NCI-H510A treated with DMSO at 0.1 percent for 48 hours (cell line): ENCODE results near the gene SLC13A3.
A peak's percentile ranks its signal among the peaks of the same experiment; 100 is the strongest.

Experiments
- DNase-seq: peaks from one replicate; lab custom pipeline; 2025; lab: John Stamatoyannopoulos, UW

Gene SLC13A3, protein sequence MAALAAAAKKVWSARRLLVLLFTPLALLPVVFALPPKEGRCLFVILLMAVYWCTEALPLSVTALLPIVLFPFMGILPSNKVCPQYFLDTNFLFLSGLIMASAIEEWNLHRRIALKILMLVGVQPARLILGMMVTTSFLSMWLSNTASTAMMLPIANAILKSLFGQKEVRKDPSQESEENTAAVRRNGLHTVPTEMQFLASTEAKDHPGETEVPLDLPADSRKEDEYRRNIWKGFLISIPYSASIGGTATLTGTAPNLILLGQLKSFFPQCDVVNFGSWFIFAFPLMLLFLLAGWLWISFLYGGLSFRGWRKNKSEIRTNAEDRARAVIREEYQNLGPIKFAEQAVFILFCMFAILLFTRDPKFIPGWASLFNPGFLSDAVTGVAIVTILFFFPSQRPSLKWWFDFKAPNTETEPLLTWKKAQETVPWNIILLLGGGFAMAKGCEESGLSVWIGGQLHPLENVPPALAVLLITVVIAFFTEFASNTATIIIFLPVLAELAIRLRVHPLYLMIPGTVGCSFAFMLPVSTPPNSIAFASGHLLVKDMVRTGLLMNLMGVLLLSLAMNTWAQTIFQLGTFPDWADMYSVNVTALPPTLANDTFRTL

DNA sequence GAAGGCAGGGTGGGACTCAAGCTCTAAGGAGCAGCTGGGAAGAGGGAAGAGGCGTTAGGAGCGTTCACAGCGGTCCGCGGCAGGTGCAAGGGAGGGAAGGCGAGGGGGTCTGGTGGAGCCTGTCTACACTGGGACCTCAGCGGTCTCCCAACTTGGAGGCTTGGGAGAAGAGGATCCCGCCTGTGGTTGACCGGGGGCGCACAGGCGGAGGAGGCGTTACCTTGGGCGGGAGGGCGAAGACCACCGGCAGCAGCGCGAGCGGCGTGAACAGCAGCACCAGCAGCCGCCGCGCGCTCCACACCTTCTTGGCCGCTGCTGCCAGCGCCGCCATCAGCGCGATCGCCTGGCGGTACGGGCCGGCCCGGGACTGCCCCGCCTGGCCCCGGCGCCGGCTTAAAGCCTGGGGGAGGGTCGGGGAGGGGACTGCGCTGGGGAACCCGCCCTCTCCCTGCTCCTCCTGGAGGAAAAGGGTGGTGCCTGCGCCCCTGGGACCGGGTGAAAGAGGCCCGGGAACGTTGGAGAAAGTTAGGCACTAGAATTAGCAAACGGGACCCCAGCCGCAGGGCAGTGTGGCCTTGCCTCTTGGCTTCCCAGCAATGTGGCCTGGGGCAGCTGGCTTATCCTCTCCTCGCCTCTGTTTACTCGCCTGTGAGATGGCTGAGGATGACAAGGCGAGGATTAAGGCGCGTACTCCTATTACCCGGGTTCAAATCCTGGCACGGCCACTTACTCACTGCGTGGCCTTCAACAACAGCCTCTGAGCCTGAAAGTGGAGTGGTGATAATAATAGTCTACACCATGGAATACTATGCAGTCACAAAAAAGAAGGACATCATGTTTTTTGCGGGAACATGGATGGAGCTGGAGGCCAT is at the start of gene SLC13A3:
SLC13A3 (minus strand) TSS at position 369 of the 872 bp plus-strand sequence; CDS start at position 331, 38 bp downstream.
- no peak for DNase-seq

DNA sequence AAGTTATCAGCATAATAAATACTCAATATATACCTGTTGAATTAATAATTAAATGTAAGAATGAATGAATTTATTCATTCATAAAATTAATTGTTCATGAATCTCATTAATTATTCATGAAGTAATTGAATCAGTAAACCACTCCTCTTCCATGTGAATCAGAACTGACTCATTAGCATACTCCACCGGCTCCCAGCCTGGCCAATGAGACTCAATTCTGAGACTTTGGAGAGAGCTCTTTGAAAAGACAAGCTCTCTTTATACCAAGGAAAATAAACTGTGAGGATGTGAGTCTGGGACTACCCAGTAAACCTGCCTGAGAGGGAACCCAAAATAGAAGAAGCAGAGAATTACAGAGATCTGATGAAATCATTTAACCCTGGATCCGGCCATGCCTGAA is 49.8 kb upstream of the SLC13A3 start:
- DNase-seq = no peak

DNA sequence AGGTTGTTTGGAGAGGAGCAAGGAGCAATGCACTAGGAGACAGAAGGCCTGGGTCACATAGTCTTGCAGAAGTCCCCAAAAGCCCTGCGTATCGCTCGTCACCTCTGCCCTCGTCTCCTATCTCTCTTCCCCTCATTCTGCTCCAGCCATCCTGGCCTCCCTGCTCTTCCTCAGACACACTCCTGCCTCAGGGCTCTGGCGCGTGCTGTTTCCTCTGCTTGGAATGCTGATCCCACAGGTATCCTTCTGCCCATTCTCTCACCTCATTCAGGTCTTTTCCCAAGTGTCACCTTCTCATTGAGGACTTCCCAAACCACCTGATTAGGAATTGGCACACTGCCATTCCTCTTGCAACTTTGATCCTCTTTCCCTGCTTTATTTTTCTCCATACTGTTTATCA is 49.2 kb upstream of the SLC13A3 start:
- DNase-seq = no peak

DNA sequence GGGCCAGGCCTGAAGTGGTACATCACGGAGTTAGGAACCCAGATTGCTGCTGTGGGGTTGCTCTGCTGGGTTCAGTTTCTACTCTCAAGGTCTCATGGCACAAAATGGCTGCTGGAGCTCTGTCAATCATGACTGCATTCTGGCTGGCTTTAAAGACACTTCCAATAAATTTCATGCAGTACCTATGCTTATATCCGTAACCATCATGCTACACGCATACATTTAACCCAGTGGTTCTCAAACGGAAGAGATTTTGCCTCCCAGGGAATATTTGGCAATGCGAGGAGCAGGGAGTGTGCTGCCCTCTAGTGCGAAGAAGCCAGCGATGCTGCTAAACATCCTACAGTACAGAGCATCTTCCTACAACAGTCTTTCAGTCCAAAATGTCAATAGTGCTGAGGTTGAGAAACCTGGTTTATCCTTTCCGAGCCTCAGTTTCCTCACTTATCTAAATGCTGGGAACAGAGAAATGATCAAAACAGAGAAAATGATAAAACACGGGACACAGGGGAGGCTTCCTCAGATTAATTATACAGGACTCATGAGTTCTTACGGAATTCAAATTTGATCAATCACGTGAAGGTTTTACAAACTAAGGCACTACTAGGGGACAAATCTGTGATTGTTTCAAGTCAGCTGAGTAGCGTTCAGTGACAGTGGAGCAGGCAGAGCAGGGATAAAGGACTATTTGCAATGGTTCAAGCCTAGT is 48.5 kb upstream of the SLC13A3 start:
- DNase-seq = peak; percentile 17

DNA sequence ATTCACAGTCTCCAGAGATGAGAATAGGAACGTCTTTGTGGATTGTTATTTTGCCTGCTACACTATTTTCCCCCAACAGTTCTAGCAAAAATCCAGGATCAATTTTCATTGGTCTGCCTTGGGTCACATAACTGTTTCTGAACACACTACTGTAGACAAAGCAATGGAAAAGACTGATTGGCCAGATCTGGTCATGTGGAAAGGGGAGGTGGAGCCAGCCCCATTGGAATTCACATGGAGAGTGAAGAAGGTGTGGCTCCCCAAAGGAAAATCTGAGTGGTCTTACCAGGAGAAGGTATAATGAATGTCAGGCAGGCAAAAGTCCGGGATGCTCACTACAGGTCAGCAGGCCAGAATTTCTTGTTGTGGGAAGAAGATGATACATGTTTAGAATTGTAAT is 47.5 kb upstream of the SLC13A3 start:
- DNase-seq = no peak

DNA sequence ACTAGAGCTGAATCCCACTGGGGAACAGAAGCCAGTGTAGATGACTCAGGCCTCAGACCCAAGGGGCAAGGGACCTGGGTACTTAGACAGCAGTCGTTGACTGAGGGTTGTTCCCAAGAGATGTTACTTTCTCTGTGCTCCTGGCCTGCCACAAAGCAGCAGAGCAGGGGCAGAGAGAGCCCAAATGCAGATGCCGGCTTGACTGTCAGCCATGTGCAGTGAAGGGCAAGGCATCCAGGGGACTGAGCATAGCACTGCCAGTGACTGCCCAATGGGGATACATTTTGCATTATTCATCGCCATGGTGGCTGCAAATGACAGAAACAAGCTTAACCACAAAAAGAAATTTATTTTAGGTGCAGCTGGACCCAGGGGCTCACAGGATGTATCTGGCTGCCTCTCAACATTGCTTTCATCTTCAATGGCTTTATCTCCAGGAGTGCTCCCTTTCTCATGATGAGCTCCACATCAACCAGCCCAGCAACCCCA is 45.6 kb upstream of the SLC13A3 start:
- no peak for DNase-seq

DNA sequence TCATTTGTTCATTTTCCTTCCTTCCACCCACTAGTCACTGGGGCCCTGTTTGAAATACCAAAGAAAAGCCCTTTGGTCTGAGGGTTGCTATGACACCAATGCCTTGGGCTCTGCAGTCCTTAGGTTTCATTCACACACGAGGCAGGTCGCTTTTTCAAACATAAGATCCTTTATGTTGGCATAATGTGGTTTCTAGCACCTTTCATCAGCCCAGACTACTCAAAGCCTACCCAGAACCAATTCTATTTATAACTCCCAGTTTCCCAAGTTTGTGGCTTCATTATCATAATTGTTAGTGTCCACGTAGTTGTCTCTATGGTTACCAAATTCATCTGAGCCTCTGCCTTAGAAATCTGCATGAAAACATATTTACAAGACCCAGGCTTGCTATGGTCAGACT is 44.6 kb upstream of the SLC13A3 start:
- DNase-seq = no peak

DNA sequence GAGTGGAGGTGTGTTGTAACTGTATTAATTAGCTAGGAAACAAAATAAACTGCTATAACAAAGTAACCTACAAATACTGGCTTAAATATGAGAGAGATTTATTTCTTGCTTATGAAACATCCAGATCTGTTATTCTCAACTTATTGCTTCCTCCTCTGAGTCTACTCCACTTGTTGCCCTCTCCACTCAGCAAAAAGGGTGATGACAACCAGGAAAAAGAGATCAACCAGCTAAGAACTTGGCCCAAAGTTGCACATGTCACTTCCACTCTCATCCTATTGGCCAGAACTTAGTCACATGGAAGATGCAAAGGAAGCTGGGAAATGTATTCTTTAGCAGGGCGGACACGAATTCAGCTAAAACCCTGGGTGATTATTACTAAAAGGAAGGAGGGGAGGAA is 43.2 kb upstream of the SLC13A3 start:
- no peak for DNase-seq

DNA sequence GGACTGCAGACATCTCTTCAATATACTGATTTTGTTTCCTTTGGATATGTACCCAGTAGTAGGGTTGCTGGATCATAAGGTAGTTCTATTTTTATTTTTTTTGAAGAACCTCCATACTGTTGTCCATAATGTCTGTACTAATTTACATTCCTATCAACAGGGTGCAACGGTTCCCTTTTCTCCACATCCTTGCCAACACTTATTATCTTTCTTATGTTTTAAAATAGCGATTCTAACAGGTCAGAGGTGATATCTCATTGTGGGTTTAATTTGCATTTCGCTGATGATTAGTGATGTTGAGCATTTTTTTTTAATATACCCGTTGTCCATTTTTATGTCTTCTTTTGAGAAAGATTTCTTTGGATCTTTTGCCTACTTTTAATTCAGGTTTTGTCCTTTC is 39.9 kb upstream of the SLC13A3 start:
- no peak for DNase-seq

DNA sequence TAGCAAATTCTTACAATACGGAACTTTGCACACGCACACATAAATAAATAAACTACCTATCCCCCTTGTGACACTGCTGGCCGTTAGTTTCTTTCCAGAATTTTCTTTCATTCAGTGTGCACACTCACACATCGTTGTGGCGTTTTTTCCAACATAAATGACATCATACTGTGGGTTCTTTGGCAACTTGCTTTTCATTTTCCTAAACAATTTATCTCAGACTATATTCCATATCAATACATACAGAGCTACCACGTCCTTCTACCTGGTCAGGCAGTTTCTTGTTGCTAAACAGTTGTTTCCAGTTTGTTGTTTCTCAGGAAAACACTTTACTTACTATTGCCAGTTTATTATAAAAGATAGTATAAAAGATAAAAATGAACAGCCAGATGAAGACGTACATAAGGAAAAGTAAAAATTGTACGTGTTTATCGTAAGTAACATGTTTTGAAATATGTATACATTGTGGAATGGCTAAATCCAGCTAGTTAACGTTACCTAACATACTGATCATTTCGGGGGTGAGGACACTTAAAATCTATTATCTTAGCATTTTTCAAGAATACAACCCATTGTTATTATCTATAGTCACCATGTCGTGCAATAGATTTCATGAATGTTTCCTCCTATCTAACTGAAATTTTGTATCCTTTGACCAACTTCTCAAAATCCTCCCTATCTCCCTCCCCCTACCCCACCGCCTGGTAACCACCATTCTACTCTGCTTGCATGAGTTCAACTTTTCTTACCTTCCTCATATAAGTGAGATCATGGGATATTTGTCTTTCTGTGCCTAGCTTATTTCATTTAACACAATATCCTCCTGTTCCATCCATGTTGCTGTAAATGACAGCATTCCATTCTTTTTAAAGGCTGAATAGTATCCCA is 39.2 kb upstream of the SLC13A3 start:
- DNase-seq = no peak

DNA sequence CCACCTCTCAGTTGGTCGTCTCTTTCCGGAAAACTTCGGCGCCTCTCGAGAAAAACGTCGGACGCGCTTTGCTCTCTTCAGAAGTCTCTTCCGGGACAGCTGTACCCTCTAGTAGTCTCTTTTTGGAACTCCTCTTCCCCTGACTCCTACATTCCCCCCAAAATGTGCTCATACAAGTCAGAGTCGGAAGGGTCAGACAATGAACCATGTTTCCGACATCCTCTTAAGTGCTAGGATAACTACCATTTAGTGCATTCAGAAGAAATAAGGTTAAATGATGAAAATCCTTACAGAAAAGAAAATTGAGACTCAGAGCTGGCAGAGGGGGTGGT is 38.5 kb upstream of the SLC13A3 start:
- DNase-seq = no peak

DNA sequence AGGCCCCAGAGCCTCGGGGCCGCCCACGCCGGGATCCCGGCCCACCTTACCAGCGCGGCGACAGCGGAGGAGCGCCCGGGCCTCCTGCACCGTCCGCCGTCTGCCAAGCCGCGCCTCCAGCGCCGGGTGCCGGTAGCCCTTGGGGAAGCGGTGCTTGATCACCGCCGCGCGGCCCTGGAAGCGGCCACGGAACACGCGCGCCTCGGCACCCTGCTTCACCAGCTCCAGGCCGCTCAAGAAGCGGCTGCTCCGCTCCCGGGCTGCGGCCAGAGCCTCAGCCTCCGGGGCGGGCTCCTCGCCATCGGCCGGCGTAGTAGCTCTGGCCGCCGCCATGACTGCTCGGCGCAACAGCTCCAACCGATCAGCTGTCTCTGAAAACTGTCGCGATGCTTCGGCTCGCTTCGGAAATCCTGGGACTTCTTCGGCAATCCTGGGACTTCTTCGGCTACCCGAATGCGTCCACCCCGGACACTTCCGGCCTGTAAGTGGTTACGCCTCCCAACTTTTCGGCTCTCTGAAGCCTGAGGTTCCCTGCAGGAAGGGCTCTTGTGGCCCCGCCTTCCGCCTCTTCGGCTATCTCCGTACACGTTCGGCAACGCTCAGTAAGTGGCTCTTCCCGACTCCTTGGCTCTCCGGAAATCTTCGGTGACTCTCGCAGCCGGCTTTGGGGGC is 38.0 kb upstream of the SLC13A3 start, which contains the start of gene TP53RK:
TP53RK (minus strand) TSS at position 363 of the 672 bp plus-strand sequence; CDS start at position 333, 30 bp downstream.
- DNase-seq = peak; percentile 93

DNA sequence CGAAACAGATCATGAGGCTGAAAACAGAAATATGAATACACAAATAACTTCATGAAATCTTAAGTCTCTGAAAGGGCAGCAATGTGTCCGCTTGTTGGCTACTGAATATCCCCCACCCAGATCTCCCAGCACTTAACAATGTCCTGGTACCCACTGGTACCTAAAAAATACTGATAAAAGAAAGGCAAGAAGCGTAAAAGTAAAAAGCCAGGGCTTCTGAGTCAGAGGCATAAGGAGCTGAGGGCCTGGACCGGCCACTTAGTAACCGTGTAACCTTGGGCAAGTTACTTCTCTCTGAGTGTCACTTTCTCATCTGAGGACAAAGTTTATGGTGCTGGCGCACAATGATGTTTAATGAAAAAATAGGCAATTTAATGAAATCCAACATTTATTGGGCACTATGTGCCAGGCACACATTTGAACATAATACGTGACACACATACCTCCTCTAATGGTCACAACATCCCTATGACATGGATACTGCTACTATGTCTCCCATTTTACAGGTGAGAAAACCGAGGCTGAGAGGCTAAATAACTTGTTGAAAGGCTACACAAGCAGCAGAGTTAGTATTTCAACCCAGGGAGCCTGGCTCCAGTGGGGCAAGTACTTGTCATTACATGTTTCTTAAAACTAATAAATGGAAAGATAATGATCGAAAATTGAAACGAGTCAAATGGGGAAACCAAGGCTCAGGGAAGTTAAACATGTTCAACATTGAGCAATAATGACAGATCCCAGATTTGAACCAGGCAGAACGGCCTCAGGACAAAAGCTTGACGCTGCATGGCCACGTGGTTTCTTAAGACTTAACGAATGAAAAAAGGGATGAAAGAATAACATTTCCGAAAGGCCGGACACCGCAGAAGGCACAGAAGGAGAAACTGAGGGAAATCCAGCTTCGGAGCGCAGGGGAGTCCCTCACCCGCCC is 37.2 kb upstream of the SLC13A3 start:
- DNase-seq = no peak

DNA sequence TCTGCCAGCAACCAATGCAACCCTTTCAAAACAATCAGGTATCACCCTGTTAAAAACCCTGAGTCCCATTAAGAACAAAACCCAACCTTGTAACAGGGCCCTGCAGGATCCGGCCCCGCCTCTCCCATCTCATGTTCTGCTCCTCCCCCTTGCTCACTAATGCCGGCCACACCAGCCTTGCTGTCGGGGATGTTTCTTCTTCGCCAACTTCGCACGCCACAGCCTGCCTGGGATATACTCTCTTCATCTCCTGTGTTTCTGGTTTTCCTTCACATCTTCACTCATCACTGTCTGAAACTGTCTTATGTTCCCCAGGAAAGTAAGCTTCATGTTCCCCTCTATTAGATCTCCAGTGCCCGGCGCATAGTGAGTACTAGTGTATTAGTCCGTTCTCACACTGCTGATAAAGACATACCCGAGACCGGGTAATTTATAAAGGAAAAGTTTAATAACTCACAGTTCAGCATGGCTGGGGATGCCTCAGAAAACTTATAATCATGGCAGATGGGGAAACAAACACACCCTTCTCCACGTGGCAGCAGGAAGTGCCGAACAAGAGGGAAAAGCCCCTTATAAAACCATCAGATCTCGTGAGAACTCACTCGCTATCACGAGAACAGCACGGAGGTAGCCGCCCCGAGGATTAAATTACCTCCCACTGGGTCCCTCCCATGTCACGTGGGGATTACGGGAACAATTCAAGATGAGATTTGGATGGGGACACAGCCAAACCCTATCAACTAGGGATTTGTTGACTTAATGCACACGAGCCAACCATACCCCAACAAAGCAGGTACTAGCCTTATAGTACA is 32.9 kb upstream of the SLC13A3 start:
- DNase-seq = peak; percentile 85

DNA sequence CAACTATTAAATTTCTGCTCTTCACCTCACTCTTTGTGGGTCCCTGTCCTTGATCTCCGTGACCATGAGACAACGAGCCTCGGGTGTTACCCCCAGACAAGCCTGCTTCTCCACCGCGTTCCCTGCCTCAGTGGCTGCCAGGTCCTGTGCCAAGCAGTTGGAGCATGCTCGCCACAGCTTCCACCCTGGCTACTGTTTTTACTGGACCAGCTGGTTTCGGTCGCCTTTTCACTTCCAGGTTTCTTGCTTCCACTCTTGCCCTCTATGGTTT is 32.3 kb upstream of the SLC13A3 start:
- no peak for DNase-seq

DNA sequence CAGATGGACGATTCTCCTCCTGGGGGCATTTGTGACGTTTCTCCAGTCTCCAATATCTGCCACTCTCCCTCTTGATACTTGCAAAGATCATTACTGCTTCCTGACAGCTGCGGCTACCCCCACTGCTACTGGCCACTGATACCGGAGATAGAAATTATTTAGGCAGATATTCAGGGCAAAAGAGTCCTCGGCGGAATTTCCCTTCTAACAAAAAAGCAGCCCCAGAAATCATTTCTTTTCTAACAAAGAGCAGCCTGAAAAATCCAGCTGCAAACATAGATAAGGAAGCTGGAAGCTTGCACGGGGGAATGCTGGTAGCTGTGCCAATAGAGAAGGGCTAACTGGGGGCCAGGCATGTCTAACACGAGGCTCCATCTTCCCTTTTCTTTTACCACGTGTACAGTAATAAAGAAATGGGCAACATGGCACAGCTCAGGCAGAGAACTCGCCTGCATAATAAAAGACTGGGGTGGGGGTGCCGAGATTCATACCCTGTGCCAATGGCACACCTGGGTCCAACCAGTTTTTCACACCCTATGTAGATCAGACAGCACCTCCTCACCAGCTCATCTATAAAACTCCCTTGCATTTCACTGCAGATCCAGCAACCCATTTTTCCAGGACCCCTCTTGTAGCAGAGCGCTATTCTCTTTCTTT is 31.9 kb upstream of the SLC13A3 start:
- no peak for DNase-seq

DNA sequence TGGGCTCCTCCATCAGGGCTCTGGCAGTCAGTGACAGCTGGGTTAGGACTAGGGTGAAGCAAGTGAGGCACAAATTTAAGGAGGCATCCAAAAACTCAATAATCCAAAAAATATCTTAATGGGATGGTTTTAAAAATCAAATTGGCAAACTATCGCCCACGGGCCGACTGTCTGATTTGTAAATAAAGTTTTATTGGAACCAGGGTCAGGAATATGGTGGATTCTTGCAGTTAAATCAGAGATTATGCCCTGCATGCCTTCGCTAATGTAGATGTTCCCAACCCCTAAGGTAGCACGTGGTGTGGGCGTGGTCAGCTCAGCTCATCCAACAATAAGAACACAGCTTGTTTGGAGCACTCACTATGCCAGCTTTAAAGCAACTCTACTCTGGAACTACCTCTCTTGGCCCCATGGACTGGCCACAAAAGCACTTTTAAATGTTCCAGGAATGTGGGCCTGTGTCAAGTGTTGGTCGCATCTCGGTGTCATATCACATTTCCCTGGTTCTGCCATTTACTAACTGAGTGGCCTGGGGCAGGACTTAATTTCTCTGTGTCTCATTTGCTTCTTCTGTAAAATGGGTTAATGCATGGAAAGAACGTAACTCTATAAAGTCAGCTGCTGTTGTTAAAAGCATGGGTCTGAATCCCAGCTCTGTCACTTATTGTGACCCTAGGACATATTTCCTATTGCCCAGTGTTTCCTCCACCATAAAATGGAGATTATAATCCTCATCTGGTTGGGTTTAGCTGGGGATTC is 31.0 kb upstream of the SLC13A3 start:
- no peak for DNase-seq
